ENCODE measurements around the gene ANKRD31.
"Not testable (repeated sequence)": the region's sequence is repeated elsewhere in the genome, so short reads cannot be mapped to it uniquely, and the experiment has no call there.

Gene ANKRD31

DNA sequence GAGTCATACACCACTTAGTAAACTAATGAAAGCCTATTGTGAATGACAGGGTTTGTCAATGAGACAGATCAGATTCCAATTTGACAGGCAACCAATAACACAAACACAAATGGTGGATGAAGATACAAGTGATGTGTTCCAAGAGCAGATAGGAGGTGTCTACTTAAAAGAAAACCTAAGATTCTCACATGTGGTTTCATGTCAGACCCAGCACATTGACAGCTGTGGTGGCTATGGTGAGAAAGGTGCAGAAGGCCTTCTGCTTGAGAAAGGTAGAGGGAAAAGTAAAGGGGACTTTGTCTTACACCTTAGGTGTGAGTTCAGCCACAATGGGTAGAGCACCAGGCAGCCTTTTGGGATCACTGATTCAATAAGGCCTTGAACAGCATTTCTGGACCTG, 11.2 kb downstream of the ANKRD31 start:
- no peak for DNase-seq (ENCODE audit: low spot score)
- TF ChIP-seq, protein P1, sequence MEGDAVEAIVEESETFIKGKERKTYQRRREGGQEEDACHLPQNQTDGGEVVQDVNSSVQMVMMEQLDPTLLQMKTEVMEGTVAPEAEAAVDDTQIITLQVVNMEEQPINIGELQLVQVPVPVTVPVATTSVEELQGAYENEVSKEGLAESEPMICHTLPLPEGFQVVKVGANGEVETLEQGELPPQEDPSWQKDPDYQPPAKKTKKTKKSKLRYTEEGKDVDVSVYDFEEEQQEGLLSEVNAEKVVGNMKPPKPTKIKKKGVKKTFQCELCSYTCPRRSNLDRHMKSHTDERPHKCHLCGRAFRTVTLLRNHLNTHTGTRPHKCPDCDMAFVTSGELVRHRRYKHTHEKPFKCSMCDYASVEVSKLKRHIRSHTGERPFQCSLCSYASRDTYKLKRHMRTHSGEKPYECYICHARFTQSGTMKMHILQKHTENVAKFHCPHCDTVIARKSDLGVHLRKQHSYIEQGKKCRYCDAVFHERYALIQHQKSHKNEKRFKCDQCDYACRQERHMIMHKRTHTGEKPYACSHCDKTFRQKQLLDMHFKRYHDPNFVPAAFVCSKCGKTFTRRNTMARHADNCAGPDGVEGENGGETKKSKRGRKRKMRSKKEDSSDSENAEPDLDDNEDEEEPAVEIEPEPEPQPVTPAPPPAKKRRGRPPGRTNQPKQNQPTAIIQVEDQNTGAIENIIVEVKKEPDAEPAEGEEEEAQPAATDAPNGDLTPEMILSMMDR (IDR thresholded peaks at IDR 0.05; ENCODE audit: extremely low read depth, missing control alignments): no peak

DNA sequence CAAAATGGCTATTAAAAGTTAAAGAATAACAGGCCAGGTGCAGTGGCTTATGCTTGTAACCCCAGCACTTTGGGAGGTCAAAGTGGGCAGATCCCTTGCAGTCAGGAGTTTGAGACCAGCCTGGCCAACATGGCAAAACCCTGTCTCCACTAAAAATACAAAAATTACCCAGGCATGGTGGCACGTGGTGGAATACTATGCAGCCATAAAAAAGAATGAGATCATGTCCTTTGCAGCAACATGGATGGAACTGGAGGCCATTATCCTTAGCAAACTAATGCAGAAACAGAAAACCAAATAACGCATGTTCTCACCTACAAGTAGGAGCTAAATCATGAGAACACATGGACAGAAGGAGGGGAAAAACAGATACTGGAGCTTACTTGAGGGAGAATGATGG, 15.9 kb downstream of the ANKRD31 start:
- not testable (repeated sequence) for DNase-seq (ENCODE audit: low spot score)

DNA sequence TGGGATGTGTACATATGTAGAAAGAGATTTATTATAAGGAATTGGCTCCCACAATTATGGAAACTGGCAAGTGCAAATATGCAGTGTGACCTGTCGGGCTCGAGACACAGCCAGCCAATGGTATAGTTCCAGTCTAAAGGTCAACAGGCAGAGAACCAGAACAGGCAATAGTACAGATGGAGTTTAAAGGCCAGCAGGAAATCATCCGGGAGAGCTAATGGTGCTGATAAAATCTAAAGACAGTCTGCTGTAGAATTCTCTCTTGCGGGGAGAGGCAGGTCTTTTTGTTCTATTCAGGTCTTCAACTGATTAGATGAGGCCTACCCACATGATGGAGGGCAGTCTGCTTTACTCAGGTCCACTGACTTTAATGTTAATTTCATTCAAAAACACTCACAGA, 21.8 kb downstream of the ANKRD31 start:
- no peak for DNase-seq (ENCODE audit: low spot score)
- TF ChIP-seq, protein P1 (IDR thresholded peaks at IDR 0.05; ENCODE audit: extremely low read depth, missing control alignments): no peak

DNA sequence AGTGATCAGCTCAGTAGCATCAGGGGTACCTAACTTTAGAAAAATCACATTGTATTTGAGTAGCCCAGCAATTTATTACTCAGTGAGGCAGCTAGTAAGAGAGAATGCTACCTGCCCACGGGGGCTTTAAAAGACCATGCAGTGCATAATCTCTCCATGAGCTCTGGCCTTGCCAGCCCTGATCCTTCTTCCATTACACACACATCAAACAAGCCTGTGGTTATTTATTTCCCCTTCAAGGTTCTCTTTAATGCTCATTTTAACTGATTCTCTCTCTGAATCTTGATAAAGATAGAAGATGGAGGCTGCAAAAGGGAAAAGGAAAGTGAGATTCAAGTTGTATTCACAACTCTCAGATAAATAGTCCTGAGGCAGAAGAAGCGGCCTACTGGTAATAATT, 22.3 kb downstream of the ANKRD31 start:
- TF ChIP-seq, protein P1 (IDR thresholded peaks at IDR 0.05; ENCODE audit: extremely low read depth, missing control alignments): no peak
- no peak for DNase-seq (ENCODE audit: low spot score)

DNA sequence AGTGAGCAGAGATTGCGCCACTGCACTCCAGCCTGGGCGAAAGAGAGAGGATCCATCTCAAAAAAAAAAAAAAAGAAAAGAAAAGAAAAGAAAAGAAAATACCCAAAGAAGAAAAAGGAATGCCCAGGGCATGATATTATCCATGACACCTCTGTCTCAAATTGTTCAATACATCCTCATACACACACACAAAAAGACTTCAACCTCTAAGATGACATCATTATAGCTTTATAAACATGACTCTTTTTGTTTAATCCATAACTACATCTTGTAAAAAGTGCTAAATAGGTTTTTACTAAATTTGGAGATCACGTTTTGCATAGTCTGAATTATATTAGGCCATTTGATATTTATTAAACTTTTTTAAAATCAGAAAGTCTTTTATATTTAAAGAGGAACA, 33.1 kb downstream of the ANKRD31 start:
- no peak for DNase-seq (ENCODE audit: low spot score)
- TF ChIP-seq, protein P1 (IDR thresholded peaks at IDR 0.05; ENCODE audit: extremely low read depth, missing control alignments): no peak

DNA sequence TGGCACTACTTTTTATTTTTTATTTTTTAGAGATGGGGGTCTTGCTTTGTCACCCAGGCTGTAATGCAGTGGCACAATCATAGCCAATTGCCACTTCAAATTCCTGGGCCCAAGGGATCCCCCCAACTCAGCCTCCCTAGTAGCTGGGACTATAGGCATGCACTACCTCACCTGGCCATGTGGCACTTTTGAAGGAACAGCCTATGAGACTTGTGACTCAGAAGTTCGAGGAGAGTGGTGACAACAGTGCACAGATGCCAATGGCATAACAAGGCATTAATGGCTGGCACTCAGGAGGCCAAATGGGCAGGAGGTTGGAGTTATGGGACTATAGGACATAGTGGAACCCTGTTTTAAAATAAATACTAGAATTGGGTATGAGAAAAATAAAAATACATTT, 33.7 kb downstream of the ANKRD31 start:
- TF ChIP-seq, protein P1 (IDR thresholded peaks at IDR 0.05; ENCODE audit: extremely low read depth, missing control alignments): no peak
- DNase-seq (ENCODE audit: low spot score): no peak

DNA sequence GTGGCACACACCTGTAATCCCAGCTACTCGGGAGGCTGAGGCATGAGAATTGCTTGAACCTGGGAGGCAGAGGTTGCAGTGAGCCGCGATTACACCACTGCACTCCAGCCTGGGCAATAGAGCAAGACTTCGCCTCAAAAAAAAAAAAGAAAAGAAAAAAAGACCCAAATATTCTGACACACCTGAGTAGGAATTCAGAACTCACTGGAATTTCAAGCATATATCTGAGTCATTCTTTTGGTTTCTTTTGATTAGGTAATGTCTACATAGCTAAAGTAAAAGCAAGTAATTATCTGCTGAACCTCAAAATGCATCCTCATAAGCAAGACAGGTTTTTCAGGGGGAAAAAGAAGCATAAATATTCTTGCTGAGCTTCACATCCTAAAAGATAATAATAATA, 35.9 kb downstream of the ANKRD31 start:
- DNase-seq (ENCODE audit: low spot score): no peak
- TF ChIP-seq, protein P1 (IDR thresholded peaks at IDR 0.05; ENCODE audit: extremely low read depth, missing control alignments): no peak

DNA sequence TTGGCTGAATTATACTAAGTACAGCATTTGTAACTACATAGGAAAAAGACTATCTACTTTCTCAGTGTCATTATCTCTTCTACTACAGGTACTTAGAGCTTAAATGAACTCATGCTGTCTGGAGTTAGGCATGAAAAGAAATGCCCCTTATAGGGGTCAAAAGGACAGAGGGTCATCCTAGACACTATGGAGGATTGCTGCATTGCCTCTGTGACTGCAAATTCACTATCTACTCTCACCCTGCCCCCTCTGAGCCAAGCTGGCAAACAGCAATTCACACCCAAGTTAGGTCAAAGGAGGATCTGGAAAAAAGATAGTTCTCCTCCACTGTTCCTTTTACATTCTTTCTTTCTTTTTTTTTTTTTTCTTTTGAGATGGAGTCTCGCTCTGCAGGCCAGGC, 36.7 kb downstream of the ANKRD31 start:
- TF ChIP-seq, protein P1 (IDR thresholded peaks at IDR 0.05; ENCODE audit: extremely low read depth, missing control alignments): no peak

More for the DNA sequence above, 36.7 kb downstream of the ANKRD31 start:
- DNase-seq (ENCODE audit: low spot score): no peak

Data from GM20000 (cell line).